Measurements from ENCODE around the gene HELT.
A peak's percentile ranks its signal among the peaks of the same experiment; 100 is the strongest.

Gene HELT

DNA sequence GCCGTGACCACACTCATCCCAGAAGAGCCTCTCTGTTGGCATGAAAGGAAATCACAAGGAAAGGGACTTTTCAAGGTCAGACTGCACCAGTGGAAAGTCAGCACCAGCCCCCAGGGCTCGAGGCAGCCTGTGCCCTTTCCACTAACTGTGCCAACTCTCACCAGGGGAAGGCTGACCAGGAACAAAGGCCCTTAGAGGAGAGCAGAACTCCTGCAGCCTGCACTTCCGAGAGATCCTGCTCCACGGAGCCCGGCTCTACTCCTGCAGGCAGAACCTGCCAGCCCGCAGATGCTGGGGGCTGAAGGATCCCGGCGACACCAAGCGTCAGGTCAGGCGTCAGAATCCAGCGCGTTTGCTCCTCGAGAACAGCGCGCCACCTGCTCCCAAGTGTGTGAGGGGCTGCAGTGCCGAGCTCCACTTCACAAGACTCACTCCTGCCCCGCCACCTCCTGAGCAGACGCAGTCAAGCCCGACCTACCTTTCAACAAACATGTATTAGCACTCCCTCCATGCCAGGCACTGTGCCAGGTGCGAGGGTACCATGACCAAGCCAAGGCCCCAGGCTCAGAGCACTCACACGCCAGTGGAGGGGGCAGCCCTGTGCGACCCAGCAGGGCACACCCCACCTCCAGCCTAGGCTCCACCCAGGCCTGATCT is 13.6 kb upstream of the HELT start:
- DNase-seq: peak; percentile 45

DNA sequence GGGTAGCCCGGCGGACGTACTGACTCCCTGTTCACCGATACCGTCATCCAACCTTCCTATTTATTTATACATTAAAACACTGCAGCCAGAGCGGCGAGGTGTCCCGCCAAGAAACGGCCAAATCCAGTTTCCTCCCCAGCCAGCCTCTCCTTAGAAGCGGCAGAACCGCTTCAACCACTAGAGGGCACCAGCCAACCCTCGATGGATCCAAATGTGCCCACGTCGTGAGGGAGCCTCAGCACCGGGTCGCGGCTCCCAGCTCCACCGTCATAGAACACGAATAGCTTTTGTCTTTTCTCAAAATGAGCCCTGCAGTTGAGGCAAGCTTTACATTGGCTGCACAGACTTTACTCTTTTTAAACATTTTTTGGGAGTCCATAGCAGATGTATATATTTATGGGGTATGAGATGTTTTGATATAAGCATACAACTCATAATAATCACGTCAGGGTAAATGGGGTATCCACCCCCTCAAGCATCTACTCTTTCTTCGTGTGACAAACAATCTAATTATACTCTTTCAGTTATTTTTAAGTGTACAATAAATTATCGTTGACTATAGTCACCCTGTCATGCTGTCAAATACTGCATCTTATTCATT is 13.0 kb upstream of the HELT start:
- peak; percentile 47 for DNase-seq

DNA sequence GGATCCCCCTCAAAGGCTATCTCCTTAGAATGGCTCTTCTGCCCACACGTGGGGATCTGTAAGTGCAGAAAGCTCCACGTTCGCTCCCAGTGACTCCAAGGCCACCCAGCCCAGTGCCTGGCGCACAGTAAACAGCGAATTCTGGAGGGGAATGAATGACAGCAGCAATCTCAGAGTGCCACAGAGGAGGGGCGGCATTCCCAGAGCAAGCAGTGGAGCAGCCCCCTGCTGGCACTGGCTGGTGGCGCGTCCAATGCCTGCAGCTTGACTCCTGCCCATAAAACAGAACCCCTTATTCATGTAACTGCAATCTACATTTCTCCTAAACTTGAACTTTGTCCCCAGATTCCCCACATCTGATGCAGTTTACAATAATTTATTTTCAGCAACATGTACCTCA is 6.9 kb upstream of the HELT start:
- no peak for DNase-seq

DNA sequence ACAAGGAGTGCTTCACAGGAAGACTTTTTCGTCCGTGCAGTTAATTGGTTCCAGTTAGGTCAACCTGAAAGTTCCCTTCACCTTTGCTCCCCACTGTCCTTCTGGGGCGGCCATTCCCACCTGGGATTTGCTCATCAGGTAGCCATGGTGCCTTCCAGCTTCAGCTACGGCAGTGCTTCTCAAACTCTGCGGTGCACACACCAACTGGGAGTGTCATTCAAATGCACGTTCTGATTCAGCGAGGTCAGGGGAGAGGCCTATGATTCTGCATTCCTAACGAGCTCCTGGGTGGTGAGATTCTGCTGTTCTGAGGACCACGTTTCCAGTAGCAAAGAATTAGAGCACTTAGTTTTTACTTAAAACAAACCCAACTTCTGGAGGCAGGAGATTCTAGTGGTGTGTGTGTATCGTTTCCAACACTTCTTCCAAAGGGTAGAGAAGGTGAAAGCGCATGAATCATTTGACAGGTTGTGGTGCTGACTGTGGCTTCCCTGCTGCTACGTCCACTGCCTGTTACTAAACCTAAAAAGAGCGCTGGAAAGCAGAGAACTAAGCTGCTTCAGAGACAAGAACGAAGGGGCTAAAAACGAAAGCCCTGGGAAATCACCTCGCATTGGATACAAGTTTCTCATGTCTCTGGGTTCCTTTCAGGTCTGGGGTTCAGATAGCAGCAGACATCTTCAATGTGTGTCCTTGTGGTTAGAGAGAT is 4.7 kb upstream of the HELT start:
- no peak for DNase-seq

DNA sequence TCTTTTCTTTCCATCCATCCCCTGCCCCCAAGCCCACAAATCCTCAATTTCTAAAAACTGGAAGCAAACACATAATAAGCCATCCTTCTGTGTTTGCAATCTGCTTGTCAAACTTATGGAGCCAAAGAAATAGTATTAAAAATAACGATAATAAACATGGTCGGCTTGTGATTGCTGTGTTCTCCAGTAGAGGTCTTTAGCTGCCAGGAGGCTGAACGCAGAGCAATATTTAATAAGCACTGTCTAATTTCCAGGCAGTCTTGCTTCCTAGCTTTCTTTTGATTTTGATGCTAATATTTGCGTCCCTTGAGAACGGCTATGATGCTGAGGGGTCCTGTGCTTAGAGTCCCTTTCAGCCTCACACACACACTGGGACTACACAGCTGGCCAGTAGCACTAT is 3.2 kb upstream of the HELT start:
- DNase-seq: no peak

DNA sequence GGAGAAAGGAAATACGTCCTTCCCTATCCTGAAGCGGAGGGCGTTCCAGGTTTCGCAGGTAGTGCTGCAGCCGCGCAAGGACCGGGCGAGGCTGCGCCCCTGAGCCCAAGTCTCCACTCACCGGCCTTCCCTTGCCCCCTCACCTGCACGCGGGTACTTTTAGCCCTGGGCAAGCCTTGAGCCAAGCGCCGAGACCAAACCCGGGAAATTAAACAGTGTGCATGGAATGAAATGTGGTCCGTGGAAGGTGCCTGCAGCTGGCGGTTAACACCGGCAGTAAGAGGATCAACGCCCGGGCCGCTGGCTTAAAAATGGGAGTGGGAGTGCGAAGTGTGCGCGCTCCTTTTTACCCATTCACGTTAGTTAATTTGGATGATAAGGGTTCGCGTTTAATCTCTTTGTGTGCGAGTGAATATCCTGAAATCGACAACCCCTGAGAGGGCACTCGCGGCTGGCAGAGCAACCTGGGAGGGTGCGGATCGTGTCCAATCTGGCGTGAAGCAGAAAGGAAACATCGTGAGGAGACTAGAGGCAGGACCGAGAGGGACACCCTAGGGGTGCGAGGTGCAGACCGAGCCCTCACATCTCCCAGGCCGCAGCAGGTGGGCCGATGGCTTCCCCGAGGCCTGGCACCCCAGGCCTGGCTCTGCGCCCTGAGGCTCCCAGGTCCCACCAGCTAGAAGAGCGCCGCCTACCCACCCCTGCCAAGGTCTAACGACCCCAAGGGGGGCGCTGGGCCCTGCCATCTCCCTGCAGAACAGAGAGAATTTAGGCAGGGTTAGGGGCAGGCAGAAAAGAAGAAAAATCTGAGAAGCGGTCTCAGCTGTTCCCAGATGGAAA is 2.0 kb upstream of the HELT start:
- no peak for DNase-seq

DNA sequence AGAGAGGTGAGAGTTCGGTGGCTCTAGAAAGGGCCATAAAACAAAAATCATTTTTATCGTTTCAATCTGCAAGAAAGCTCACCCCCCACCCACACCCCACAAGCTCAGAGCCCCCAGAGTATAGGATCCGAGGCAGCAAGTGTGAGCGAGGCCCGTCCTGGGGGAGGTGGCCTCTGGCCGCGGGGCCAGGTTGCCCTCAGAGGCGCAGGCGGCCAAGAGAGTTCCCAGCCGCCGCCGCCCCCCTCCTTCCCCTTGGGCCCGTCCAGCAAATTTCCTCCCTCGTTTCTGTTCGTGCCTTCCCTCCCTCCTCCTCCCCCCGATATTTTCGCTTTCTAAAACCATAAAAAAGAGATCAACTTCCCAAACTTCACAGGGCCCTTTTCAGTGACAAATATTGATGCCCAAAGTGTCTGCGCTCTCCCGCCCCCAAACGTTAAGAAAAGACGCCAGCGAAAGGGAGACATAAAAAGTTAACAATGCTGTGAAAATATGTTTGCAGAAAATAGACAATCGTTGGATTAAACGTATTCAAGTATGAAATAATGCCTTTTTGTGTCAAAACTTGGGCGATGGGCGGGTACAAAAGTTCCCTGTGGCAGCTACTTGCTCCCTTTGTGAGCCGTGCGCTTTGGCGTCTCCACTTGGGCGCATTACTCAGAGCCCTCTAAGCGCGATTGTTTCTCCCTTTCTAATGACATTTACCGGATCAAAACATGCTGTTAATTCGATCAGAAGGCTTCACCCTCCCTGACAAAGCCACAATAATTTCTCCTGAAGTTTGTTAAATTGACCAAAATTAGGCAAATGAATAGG is 1.1 kb upstream of the HELT start:
- no peak for DNase-seq

DNA sequence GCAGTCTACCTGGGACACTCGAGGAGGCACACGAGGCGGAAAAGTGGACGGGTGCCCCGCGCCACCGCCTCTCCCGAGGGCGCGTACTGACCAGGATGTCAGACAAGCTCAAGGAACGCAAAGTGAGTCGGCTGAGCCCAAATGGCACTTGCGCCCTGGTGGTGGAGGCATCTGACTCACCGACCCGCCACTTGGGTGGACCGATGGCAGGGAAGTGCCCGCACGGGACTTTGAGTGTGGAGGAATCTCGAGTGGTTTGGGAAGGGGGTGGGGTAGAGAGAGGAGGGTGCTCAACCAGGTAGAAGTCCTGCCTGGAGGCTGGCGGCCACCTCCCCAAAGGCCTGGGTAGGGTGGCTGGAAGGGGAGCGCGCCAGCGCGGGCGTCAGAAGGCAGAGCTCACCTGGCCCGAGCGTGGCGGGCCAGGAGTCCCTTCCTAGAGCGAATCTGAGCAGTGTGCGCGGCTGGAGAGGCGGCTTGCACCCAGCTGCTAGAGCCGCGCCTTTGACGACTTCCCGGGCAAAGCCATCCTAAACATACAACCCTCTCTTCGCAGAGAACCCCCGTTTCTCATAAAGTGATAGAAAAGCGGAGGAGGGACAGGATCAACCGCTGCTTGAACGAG is 655 bp downstream of the HELT start:
- DNase-seq: no peak

DNA sequence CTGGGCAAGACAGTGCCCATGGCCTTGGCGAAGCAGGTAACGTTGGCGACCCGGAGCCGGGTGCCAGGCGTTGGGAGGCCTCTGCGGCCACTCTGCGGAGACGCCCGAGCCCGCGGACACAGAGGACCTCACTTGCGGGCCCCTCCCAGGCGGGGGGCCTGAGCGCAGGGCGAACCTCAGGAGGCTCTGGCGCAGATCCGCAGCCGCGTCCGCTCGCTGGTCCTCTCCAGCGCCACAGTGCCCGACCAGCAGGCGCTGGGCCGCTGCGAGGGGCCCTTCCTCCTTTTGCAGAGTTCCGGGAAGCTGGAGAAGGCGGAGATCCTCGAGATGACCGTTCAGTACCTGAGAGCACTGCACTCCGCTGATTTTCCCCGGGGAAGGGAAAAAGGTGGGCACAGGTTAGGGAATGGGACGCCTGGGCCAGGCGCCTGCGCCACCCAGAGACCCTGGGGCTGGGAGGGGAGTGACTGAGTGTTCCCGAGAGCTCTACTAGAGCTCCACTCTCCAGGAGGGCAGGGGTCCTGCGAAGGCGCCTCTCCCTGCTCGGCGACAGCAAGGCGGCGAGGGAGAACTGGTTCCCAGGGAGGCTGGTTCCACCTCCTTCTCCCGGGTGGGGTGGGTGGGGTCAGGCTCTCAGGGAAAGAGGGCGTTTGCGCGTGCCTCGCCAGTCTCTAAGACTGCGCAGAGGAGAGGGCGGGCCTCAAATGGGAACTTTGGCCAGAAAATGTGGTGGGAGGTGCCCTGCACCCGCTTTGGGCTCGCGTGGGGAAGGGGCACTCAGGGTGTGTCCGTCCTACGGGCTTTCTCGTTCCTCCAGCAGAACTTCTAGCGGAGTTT is 1.4 kb downstream of the HELT start:
- DNase-seq: no peak

DNA sequence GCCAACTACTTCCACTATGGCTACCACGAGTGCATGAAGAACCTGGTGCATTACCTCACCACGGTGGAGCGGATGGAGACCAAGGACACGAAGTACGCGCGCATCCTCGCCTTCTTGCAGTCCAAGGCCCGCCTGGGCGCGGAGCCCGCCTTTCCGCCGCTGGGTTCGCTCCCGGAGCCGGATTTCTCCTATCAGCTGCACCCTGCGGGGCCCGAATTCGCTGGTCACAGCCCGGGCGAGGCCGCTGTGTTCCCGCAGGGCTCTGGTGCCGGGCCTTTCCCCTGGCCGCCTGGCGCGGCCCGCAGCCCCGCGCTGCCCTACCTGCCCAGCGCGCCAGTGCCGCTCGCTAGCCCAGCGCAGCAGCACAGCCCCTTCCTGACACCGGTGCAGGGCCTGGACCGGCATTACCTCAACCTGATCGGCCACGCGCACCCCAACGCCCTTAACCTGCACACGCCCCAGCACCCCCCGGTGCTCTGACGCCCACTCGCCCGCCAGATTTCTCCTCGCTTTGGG is 2.1 kb downstream of the HELT start:
- no peak for DNase-seq

DNA sequence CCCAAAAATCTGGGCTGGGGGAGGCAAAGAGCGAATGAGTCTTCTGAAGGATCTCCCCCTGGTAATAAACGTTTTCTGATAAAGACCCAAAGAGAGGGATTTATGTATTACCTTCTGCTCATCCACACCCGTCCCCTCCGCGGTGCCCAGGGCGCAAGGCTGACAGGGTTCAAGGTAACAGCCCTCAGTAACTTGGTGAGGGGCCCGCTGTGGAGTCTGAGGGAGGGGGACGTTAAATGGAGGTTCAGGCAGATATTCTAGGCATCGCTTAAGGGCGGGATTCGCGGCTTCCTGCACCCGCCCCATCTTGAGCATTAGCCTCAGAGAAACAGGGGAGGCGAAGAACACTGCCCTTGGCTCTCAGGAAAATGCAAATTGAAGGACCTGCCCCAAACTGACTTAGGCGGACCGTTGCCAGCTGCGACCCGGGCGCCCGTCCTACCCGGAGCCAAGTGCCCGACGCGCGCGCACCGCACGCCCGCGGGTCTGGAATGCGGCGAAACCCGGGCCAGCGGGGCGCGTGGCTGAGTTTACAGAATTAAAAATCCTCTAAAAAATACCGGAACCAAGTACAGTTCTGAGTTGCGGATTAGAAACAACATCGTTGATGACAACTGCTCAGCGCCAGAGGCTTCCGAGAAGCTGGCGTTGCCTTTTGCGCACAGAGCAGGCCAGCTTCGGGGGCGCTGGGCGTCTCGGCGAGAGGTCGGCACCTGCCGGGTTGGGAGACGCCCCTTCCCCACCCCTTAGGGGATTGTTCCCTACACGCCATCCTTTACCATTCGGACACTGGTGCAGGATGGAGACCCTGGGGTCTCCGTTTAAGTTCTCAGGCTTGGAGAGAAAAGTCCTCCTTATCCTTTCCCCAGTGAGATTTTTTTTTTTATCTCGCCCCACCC is 2.8 kb downstream of the HELT start:
- DNase-seq: no peak

DNA sequence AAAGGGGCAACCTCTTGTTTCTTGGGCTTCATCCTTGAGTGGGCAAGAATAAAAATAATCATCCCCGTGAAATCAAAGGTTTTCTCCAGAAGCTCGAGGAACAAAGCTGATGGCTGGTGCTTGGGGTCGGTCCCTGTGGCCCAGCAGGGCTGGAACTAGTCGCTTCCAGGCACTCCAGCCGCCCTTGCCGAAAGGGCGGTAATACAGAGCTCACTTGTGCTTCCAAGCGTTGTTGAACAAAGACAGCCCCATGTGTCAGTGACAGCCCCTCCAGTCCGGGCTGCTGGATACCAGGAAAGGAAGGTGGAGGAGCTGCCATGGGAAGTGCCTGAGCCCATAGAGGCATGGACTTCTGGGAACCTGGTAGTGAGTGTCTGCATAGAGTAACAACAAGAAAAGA is 5.2 kb downstream of the HELT start:
- no peak for DNase-seq

DNA sequence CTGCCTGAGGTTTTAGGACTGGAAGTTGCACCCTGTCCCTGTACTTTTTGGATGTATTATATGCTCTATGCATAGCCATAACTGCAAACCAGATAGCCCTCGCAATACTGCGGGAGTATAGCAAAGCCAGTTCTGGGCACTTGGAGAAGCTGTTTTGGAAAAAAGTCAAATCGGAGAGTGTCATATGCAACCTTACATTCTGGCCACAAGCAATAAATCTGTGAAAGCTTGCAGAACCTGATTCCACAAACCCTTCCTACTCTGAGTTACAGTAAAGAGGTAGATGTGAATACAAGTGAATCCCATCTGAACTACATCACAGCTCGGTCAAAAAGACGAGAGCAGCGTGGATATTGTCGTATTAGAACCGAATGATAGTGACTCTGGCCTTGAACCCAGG is 10.3 kb downstream of the HELT start:
- DNase-seq: no peak

DNA sequence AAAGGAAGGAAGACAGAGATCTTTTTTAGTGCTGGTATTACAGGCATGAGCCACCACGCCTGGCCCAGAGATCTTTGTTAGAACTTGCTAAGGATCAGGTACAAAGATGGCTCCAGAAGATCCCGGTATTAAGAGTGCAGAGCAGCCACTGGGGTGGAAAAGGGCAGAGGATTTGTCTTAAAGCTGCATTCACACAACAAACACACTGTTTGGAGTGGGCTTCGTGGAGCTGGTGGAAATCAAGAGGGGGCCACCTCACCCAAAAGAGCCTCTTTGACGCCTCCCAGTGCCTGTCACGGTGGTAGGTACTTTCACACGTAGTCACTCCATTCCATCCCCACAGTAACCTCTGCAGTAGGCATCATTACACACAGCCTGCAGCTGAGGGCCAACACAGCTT is 13.3 kb downstream of the HELT start:
- DNase-seq: no peak

DNA sequence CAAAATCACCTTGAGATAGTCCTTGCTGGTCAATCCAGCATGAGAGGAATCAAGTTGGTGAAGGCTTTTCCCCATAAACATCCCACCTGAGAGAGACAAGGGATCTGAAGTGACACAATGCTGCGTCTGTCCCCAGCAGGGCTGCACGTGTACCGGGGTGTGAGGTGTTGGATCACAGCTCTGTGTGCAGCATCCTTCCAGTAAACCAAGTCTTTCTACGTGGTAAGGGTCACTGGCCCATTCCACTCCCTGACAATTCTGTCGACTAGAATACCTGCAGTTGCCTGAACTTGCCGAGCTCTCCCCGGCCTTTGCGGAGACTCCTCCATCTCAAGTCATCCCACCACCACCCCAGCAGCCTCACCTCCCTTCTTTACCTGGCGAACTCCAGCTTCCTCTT is 14.8 kb downstream of the HELT start:
- no peak for DNase-seq

DNA sequence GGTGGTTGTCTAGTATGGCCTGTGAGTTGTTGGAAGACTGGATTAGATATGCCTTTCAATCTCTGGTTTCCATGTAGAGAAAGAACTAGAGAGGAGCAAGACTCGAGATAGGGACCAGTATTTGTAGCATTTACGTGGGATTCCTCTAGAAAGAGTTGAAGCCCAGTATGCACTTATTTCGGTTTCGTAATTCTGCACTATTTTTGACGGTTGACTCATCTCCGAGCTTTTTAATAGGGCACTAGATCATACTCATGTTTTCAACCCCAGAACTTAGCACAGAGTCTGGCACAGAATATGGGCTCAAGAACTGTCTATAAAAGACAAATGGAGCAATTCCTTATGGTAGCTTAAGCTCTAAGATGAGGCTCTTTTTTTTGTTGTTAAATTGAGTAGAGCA is 15.7 kb downstream of the HELT start:
- no peak for DNase-seq

DNA sequence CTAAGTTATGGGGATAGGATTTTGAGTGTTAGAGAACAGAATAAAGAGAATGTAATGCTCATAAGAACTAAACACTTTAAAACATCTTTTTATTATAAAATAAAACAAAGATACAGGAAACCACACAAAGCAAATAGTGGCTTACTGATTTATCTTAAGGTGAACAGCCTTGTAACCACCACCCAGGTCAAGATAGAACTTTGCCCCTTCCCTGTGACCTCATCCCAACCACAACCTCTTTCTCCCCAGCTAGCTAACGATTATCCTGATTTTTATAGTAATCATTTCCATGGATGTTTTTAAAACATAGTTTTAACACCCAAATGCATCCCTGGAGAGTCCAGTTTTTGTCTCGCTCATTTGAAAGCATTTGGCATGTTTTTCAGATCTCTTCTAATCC is 17.0 kb downstream of the HELT start:
- DNase-seq: no peak

DNA sequence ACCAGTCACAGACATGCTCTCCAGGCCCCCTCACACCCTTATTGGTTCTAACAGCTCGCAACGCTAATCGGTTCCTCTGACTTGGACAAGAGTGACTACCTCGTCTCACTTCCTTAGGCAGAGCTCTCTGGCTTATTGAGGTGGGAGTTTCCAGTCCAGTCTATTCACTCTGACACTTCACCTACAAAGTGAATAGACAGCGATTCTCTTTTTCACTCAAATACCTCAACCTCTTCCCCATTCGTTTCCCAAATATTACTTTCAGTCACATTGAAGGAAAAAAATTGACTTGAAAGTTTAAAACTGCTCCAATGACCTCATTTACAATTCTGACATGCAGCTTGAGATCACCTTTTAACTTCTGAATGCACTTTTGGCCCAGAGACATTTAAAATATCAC is 17.7 kb downstream of the HELT start:
- no peak for DNase-seq

DNA sequence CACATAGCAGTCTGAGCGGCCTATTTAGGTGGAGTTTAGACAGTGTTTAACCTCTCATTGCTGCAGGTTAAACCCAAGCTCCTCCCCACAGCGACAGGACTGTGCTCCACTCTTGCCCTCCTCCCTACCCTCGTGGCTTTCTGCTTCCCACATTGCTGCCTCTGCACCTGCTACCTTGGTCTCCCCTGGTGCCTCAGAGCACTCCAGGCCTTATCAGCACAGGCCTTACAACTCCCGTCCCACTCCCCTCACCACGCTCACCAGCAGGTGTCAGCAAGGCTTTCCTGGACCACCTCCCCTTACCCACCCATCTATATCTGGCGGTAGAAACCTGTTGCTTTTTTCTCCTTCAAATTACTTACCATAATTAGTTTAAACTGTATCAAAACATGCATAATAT is 18.6 kb downstream of the HELT start:
- DNase-seq: no peak
